ENCODE results near the gene SLC25A29.

DNA sequence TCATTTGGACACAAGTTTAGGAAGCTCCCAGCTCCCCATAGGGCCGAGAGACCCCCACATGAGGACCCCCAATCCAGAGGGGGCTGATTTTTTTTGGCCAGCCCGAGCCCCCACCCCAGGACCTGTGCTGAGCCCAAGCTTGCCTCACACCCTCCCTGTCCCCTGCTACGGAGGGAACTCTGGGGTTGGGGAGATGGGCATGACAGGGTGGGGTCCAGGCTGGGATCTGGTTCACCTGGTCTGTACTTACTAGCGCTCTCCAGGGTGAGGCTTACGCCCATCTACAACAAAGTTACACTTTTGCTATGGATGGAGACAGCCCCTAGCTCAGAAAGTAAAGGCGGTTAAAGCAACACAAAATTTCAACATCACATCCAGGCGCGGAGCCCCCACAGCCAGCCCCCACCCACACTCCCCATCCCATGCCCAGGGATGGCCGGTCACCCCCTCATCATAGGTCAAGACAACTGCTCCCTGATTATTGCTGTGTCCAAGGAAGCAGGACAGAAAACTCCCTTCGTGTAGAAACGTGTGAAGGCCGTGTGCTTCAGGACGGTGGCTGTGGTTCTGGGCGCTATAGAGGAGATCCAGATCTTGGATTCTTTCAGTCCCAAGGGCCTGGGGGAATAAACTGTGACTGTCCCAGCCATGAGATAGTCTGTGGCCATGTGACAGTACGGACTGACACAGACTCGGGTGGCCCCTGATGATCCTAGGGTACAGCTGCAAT lies 10.7 kb downstream of the SLC25A29 start:
- TF ChIP-seq, protein P1, sequence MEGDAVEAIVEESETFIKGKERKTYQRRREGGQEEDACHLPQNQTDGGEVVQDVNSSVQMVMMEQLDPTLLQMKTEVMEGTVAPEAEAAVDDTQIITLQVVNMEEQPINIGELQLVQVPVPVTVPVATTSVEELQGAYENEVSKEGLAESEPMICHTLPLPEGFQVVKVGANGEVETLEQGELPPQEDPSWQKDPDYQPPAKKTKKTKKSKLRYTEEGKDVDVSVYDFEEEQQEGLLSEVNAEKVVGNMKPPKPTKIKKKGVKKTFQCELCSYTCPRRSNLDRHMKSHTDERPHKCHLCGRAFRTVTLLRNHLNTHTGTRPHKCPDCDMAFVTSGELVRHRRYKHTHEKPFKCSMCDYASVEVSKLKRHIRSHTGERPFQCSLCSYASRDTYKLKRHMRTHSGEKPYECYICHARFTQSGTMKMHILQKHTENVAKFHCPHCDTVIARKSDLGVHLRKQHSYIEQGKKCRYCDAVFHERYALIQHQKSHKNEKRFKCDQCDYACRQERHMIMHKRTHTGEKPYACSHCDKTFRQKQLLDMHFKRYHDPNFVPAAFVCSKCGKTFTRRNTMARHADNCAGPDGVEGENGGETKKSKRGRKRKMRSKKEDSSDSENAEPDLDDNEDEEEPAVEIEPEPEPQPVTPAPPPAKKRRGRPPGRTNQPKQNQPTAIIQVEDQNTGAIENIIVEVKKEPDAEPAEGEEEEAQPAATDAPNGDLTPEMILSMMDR (IDR thresholded peaks at IDR 0.05): no peak
- TF ChIP-seq POLR2A (IDR thresholded peaks at IDR 0.05): no peak

Data from stomach (tissue), 4 donors.